ENCODE measurements around the gene GP1BB. TPM values are rescaled to one million over a fixed set of nuclear protein-coding genes. Genes with fewer than 3 reads are reported as not detected.

GP1BB gene
- total and polyA plus RNA-seq, 8 donors: 2.4 to 27.8 (median 8.7) TPM; not detected in 2

- H3K9me3 ChIP-seq: no peaks in the 10 kb centered on the region
- peaks cover 30 to 95% (median 94%) of the 10 kb centered on the region in 3 donors for H3K27me3 ChIP-seq
- WGBS, 5 donors: 4 to 7% (median 7%) methylated on average over 26 to 65 of the region's 79 CpGs
- intact Hi-C loops (cut with DNase I; ENCODE audit: low total_unique reads): no loop called here
- no peaks in the 10 kb centered on the region for H3K36me3 ChIP-seq
- H3K4me1 ChIP-seq: peaks cover 30 to 57% (median 46%) of the 10 kb centered on the region in 4 donors
- no peak for DNase-seq
- H3K4me3 ChIP-seq: peak within 1 kb of the TSS; percentile 12 to 42 (median 31)
- no peak within 1 kb of the TSS for H3K27ac ChIP-seq
- TF ChIP-seq, protein P1, sequence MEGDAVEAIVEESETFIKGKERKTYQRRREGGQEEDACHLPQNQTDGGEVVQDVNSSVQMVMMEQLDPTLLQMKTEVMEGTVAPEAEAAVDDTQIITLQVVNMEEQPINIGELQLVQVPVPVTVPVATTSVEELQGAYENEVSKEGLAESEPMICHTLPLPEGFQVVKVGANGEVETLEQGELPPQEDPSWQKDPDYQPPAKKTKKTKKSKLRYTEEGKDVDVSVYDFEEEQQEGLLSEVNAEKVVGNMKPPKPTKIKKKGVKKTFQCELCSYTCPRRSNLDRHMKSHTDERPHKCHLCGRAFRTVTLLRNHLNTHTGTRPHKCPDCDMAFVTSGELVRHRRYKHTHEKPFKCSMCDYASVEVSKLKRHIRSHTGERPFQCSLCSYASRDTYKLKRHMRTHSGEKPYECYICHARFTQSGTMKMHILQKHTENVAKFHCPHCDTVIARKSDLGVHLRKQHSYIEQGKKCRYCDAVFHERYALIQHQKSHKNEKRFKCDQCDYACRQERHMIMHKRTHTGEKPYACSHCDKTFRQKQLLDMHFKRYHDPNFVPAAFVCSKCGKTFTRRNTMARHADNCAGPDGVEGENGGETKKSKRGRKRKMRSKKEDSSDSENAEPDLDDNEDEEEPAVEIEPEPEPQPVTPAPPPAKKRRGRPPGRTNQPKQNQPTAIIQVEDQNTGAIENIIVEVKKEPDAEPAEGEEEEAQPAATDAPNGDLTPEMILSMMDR (IDR thresholded peaks at IDR 0.05): no peak
- no peak for TF ChIP-seq EP300 (IDR thresholded peaks at IDR 0.05)
- no peak for TF ChIP-seq POLR2A (IDR thresholded peaks at IDR 0.05)
- TF ChIP-seq POLR2AphosphoS5 (IDR thresholded peaks at IDR 0.05): no peak
These were observed 37.0 kb downstream of the GP1BB start, which contains the start of gene TBX1 for GRCh38 chr22:19760058-19760950. Gene TBX1, plus strand, starts transcription at chr22:19760778. Its CDS starts 66 bp downstream, at chr22:19760844.

- TF ChIP-seq POLR2A (IDR thresholded peaks at IDR 0.05) (no peak), EP300 (IDR thresholded peaks at IDR 0.05) (no peak), POLR2AphosphoS5 (IDR thresholded peaks at IDR 0.05) (no peak)
- TF ChIP-seq, protein P1 (IDR thresholded peaks at IDR 0.05): no peak
These were observed 37.8 kb downstream of the GP1BB start for GRCh38 chr22:19760951-19761724.

DNA sequence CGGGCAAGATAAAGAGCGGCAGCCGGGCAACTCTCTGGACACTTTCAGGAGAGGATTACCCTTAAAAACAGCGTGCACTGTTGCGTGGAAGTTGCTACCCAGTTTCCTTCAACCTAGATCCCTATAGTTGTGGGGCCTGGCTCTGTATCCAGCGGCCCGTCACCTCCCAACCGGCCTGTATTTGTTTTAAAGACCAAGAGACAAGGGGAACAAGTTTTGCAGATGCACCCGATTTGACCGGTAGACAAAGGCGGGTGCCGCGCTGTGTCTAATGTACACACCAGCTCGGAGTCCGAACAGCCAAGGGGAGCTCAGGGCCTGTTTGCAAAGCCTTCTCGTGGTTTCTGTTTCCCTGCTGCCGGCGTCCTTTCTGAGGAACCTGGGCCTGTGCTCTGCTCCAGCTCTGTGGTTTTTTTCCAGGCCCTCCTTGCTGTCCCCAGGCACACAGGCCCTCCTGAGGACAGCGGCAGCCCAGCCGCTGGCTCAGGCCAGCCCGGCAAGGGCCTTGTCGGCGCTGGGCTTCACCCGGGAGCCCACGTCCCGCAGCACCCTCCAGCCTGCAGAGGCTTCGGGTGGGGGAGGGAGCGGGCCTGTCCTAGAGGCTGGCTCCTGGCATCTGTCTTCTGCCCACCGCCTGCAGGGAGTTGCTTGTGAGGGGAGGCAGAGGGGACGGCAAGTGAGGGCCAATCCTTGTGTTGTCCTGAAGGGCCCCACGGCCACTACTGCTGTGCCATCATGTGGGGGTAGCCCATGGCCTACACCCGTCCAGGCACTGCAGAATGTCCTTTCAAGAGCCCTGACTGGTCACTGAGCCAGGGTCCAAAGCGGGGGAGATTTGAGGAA is 38.6 kb downstream of the GP1BB start:
- Histone ChIP-seq H3K27me3 (peaks cover 38 to 95% (median 93%) of the 10 kb centered on the region in 3 donors), H3K27ac (no peak overlapping the region), H3K4me1 (peaks cover 24 to 57% (median 46%) of the 10 kb centered on the region in 4 donors), H3K36me3 (no peaks in the 10 kb centered on the region), H3K4me3 (peak overlapping the region in 1 of 4 donors; percentile 1), H3K9me3 (no peaks in the 10 kb centered on the region)
- TF ChIP-seq POLR2AphosphoS5 (IDR thresholded peaks at IDR 0.05) (no peak), EP300 (IDR thresholded peaks at IDR 0.05) (no peak), POLR2A (IDR thresholded peaks at IDR 0.05) (no peak)
- TF ChIP-seq, protein P1 (IDR thresholded peaks at IDR 0.05): no peak
- DNase-seq: no peak
- 62 to 78% (median 70%) methylated on average over 21 to 33 of the region's 33 CpGs for WGBS, 5 donors
- intact Hi-C loops (cut with DNase I; ENCODE audit: low total_unique reads): no loop called here

More at GRCh38 chr22:19760951-19761724, 37.8 kb downstream of the GP1BB start:
- H3K36me3 ChIP-seq: no peaks in the 10 kb centered on the region
- H3K27me3 ChIP-seq: peaks cover 34 to 95% (median 93%) of the 10 kb centered on the region in 3 donors
- no peak overlapping the region for H3K27ac ChIP-seq
- intact Hi-C loops (cut with DNase I; ENCODE audit: low total_unique reads): no loop called here
- H3K4me3 ChIP-seq: peak overlapping the region; percentile 12 to 42 (median 31)
- no peaks in the 10 kb centered on the region for H3K9me3 ChIP-seq
- 8 to 29% (median 9%) methylated on average over 13 to 117 of the region's 117 CpGs for WGBS, 5 donors
- DNase-seq: no peak
- H3K4me1 ChIP-seq: peaks cover 24 to 57% (median 46%) of the 10 kb centered on the region in 4 donors
